Epithelial cell of prostate (primary cell): ENCODE results near the gene BLOC1S3.

Source experiments
- DNase-seq: peaks from one replicate; pipeline ENCODE4 v3.0.0-alpha.2; 2011; ENCODE audit warnings: low read depth, low spot score
- H3K27ac ChIP-seq: fragments of 450-650 bp; 2 replicates; pipeline ENCODE4 v1.5.1; 2017; ENCODE audit warnings: mild to moderate bottlenecking

Gene BLOC1S3

GRCh38 chr19:45145270-45146189 lies 33.1 kb upstream of the BLOC1S3 start:
- DNase-seq, result no peak
- H3K27ac ChIP-seq, result no peak overlapping the region

DNA sequence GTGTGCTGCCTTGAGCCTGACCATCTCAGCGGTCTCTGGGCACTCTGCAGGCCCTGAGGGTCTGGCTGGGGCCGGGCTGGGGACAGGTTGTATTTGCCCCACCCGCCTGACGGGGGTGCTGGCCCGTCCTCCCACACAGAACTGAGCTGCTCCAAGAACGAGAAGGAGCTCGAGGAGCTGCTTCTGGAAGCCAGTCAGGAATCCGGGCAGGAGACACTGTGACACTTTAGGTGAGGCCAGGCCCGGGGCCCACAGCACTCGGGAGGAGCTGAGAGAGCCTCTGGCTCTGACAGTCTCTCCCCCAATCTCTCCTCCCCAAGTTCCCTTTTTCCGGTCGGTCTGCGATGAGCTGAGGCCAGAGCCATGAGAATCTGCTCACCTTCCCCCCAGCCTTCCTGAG lies 32.3 kb upstream of the BLOC1S3 start:
- no peak for DNase-seq
- H3K27ac ChIP-seq, result no peak overlapping the region

GRCh38 chr19:45146741-45147205 lies 31.8 kb upstream of the BLOC1S3 start:
- no peak for DNase-seq
- H3K27ac ChIP-seq, result no peak overlapping the region

- DNase-seq, result no peak
Observed at GRCh38 chr19:45147835-45148676, 30.5 kb upstream of the BLOC1S3 start.

DNA sequence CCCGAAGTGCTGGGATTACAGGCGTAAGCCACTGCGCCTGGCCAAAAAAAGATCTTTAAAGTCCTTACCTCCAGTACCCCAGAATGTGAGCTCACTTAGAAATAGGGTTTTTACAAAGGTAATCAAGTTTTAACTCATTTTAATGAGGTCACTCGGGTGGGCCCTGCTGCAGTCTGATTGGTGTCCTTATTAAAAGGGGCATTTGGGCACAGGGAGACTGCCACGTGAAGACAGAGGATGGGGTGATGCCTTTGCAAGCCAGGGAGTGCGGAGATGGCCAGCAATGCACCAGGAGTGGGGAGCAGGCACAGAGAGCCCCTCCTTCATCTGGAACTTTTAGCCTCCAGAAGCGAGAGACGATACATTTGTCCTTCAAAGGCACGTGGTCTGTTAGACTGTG lies 29.5 kb upstream of the BLOC1S3 start:
- no peak for DNase-seq

More at GRCh38 chr19:45147835-45148676, 30.5 kb upstream of the BLOC1S3 start:
- no peak overlapping the region for H3K27ac ChIP-seq

DNA sequence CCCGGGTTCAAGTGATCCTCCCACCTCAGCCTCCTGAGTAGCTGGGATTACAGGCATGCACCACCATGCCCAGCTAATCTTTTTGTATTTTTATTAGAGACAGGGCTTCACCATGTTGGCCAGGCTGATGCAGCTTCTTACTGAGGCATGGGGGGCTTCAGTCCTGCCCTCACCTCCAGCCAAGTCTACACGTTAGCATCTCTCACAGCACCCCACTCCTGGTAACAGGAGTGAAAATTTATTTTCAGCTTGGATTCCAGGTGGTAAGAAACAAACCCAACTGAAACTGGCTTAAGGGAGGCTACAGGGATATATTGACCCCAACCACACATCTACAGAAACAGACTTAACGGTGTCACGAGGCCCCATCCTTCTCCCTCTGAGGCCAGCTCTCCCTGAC lies 28.4 kb upstream of the BLOC1S3 start:
- no peak for DNase-seq
- no peak overlapping the region for H3K27ac ChIP-seq

More for the DNA sequence above, 29.5 kb upstream of the BLOC1S3 start:
- no peak overlapping the region for H3K27ac ChIP-seq

DNA sequence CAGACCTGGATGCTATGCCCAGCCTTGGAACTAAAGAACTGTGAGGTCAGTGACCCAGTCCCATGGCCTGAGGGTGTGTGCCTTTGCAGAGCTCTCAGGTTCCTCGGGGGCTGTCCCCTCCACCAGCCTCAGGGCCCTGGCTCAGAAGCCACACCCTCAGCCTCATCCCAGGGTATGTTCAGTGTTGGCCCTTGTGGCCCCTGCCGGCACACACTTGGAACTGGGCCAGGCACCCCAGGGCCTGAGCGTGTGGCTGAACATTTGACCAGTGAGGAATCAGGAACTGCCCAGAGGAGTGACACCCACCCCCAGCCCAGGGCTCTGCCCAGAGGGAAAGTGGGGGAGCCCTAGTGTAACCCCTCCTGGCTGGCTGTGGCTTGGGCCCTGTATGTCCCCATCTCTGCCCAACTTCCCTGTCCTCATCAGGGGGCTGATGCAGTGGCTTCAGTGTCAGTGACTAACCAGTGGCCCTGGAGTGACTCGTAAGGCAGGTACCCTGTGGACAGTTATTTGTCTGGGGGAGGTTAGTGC lies 27.8 kb upstream of the BLOC1S3 start:
- H3K27ac ChIP-seq, result no peak overlapping the region
- DNase-seq, result no peak

- H3K27ac ChIP-seq, result no peak overlapping the region
- no peak for DNase-seq
Observed at GRCh38 chr19:45151320-45151719, 27.3 kb upstream of the BLOC1S3 start.

DNA sequence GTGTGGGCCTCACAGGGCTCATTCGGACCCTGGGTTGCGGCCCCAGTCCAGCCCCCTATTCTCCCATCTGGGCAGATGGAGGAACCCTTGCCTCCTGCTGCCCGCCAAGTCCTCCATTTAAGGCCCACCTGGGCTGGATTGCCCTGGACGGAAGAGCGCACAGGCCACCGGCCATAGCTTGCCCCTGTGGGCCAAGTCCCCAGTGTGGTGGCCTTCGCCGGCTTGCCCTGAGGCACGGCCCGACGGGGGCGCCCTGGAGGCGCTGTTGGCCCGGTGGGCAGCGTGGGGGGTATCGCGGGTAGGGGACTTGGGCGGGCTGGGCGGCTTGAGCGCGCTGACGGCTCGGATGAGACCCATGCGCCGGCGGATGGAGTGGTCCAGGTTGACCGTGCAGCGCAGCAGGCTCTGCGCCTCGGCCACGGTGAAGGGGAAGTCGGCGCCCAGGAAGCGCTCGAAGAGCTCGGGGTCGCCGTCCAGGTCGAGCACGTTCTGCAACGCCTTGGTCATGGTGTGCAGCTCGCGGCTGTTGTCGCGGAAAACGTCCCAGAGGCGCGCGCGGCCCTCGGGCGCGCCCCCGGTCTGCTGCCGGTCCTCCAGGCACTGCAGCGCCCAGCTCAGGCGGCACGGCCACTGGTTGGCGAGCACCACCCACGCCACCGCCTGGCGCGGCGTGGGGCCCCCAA lies 26.6 kb upstream of the BLOC1S3 start:
- DNase-seq, result no peak
- H3K27ac ChIP-seq, result no peak overlapping the region

- no peak for DNase-seq
Observed at GRCh38 chr19:45152504-45153338, 25.9 kb upstream of the BLOC1S3 start.

DNA sequence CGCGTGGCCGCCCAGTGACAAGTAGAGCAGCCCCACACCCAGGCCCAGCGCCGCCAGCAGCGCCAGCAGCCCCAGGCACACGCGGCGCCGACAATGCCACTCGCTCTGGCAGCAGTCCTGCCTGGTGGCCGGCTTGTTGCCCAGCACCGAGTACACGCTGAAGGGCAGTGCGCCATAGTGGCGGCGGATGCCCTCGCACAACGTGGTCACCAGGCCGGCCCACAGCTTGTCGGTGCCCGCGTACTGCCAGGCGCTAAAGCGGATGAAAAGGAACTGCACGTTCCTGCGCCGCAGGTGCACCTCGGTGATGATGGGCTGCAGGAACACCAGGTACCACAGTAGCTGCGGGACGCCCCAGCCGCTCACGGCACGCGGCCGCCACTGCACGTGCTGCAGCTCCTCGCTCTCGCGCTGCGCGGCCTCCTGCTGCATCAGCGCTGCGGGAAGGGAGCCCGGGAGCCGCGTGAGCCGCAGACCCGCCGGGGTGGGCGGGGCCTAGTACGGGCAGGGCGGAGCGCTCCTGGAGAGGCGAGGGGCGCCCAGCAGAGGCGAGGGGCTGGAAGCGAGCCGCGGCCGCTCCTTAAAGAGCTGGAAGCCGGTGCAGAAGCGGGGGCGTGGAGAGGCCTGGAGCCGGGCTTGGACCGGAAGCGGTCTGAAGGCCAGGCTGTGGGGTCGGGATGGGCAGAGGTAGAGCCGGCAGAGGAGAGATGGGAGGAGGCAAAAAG lies 25.1 kb upstream of the BLOC1S3 start:
- H3K27ac ChIP-seq, result no peak overlapping the region
- DNase-seq, result no peak

More at GRCh38 chr19:45152504-45153338, 25.9 kb upstream of the BLOC1S3 start:
- no peak overlapping the region for H3K27ac ChIP-seq

GRCh38 chr19:45154064-45154827 lies 24.3 kb upstream of the BLOC1S3 start:
- no peak overlapping the region for H3K27ac ChIP-seq
- DNase-seq, result no peak

GRCh38 chr19:45156011-45156630 lies 22.5 kb upstream of the BLOC1S3 start:
- no peak overlapping the region for H3K27ac ChIP-seq
- DNase-seq, result no peak

DNA sequence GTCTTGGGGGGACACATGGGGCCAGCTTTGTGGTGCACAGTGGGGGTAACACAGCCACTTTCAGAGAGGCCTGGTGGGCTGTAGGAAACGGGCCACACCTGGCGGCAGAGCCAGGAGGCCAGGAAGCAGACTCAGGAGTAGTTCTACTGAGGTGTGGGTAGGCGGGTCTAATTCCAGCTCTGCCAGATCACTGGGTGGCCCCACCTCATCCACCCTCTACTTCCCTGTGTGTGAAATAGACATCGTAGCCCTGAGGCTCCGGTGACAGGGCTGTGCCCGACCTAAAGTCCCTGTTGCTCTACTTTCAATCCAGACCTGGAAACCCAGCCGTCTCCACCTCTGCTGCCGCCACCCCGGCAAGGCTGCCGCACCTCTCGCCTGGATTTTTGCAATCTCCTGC lies 21.8 kb upstream of the BLOC1S3 start:
- H3K27ac ChIP-seq, result no peak overlapping the region
- no peak for DNase-seq

DNA sequence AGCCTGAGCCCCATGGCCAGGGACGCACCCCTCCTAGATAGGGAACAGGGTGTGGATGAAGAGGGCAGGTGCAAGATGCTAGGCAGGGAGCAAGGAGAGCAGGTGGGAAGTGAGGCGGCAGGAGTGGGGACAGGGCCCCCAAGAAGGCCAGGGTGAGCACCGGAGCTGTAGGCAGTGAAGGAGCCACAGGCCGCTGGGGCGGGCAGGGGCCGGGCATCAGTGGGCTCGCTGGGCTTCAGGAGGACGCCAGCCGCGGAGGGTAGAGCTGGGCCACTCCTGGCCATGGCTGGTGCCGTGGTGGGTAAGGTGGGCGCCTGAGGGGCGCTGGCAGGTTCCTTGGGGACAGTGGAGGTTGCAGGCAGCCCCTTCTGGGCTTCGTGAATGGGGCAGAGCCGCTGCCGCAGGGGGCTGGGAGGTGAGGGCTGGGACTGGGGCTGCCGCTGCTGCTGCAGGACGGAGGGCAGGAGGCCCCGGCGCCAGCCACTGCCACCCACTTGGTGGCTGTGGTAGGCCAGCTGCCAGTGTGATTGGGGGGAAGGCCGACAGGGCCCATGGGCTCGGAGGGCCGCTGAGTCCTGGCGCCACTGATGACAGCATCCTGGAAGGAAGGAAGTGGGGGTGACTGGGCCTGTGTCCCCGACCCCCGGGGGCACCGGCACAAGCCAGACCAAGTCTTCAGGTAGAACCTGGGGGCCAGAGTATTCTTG lies 19.9 kb upstream of the BLOC1S3 start:
- no peak for DNase-seq
- H3K27ac ChIP-seq, result no peak overlapping the region

- no peak for DNase-seq
- no peak overlapping the region for H3K27ac ChIP-seq
Observed at GRCh38 chr19:45159210-45159970, 19.2 kb upstream of the BLOC1S3 start.
